NCI-H345 treated with DMSO at 0.1 percent for 48 hours (cell line): ENCODE data around the gene SLC66A2.

Experiments used
- DNase-seq: peaks from one replicate; lab custom pipeline; 2025; ENCODE audit not compliant: unreplicated experiment; lab: John Stamatoyannopoulos, UW

The SLC66A2 gene

GRCh38 chr18:79938196-79938595 lies 13.3 kb downstream of the SLC66A2 start:
- no peak for DNase-seq

DNA sequence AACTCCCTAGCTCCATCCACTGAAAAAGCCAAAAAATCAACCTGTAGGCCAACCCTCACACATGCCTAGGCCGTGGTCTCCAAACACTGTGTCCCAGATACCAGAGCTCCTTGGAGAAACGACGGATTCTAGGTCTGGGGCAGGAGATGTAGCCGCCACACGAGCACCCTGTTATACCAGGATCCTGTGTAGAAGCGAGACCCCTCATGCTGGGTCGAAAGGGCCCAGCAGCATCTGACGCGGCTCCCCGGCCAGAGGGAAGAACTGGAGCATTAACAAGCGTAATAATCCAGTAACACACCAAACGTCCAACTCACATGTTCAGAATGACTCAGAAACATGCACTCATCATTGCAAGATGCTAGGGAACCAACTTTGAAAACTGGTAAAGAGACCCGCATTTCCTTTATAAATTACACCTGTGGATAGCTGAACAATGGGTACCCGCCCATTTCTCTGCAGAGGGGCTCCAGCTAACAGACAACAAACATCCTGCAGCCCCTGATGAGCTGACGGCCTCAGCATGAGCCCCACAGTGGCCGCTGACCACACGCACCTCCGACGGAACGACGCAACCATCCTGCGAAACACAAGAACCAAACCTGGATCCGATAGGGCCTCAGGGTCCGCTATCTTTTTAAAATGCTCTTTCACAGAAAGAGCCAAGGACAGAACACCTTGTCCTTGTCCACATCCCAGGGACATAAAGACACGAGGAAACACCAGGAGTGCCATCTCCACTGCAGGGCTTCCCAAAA lies 14.2 kb downstream of the SLC66A2 start:
- DNase-seq, result no peak

- no peak for DNase-seq
Measured at GRCh38 chr18:79936641-79937040, 14.8 kb downstream of the SLC66A2 start.

DNA sequence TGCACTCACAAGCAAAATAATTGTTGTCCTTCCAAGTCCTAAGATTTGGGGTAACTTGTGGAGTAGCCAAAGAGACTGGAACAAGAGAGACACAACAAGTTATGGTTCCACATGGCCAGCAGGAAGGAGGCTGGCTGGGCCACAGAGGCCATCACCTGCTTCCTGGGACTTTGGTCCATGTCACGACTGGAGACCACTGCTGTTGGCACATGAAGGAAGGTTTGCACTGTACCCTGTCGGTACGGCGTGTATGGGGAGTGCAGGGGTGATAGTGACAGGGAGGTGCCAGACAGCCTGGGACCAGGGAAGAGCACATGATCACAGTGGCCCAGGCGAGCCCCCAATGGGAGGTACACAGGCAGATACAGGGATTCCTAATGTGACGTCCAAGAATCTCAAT lies 15.5 kb downstream of the SLC66A2 start:
- no peak for DNase-seq

- no peak for DNase-seq
Measured at GRCh38 chr18:79935499-79935898, 16.0 kb downstream of the SLC66A2 start.

- DNase-seq, result no peak
Measured at GRCh38 chr18:79935098-79935480, 16.4 kb downstream of the SLC66A2 start.

DNA sequence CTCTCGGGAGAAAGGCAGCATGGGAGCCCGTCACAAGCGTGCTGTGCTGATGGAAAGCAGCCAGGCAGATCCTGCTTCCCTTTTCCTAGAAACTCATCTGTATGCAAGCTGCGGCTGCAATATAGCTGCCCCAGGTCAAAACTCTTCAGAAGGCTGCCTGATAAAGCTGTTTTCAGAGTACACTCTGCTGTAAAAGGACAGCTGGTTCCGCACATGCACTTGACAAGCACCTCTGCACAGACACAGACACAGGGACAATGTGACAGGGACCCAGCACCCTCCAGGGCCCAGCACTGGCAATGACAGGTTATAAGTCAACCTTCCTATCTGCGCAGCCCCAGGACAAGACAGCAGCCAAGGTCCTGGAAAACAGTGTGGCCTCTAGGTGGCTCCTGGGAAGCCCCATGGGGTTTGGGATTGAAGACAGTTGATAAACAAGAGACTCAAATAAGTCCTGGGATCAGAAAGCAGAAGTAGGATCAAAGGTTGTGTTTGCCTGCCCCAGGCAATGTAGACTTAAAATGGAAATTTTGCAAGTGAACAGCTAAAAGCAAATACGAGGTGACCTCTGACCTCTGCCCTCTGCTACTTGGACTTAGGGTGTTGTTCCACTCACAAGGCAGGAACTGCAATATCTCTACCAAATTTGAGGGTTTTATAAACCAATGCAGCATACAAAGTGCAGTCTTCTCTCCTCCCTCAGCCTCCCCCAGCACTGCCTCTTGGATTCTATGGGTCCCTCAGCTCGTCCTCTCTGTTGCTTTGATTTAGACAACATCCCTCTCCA lies 16.9 kb downstream of the SLC66A2 start:
- DNase-seq, result no peak

DNA sequence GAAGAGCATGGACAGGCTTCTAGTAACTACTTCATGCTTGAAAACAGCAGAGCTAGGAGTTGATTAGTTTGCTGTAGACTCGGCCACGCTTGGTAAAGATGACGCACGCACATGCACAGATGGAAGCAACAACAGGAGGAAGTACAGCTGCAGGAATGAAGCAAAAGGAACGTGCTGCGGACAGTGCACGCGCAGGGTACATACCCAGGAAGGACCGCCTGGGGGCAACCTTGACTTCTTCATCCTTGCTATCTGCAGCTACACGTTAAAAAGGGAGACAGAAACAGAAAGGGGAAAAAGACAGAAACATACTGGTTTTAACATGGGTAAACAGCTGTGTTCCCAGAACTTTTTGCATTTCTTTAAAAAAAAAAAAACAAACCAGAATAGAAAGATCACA lies 17.7 kb downstream of the SLC66A2 start:
- DNase-seq, result no peak

DNA sequence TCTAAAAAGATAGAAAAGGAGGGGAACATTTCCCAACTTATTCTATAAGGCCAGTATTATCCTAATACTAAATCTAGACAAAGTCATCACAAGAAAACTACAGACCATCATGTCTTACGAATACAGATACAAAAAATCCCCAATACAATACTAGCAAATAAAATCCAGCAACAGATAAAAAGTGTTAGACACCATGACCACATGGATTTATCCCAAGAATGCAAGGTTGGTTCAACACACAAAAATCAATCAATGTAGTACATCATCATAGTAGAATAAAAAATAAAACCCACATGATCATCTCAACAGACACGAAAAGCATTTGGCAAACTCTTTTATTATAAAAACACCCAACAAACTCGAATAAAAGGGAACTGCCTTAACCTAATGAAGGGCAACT lies 18.5 kb downstream of the SLC66A2 start:
- DNase-seq, result no peak

DNA sequence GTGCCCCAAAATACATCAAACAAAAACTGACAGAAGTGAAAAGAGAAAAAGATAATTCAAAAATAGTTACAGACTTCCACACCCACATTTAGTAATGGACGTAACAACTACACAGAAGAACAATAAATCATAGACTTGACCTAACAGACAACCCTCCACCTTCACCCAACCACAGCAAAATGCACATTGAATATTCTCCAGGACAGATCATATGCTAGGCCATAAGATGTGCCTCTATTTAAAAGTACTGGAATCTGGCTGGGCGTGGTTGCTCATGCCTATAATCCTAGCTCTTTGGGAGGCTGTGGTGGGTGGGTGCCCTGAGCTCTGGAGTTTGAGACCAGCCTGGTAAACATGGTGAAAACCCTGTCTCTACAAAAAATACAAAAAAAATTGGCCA lies 20.0 kb downstream of the SLC66A2 start:
- DNase-seq, result no peak

DNA sequence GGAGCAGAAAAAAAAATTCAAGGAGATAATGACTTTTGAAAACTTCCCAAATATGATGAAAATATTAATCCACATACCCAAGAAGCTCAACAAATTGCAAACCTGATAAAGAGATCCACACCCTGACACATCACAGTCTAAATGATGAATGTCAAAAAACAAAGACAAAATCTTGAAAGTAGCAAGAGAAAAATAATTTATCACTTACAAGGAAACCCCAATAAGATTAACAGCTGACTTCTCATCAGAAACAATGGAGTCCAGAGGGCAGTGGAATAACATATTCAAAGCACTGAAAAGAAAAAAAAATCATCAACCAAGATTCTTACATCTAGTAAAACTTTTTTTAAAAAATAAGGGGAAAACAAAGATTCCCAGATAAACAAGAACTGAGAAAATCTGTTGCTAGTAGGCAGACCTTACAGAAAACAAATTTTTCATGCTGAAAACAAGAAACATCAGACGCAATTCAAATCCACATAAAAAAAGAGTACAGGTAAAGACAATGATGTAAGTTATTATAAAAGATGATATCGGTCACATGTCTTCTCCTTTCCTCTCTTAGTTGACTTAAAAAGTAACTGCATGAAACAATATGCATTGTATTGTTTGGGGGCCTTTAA lies 21.3 kb downstream of the SLC66A2 start:
- no peak for DNase-seq

DNA sequence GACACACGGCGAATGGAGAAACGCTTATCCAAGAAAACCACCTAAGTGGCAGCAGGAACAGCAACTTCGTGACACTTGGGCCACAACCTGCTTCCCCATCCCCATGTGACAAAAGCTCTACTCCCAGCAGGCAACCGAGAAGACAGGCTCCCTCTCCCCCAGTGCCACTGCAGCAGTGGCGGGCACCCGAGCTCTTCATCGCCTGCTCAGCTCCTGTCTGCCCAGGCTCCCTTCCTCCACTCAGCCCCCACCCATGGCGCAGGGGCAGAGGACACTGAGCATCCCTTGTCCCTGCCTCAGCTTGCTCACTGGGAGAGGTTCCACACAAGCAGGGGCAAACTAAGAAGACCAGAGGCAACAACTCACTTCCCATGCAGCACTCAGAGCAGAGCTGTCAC lies 22.9 kb downstream of the SLC66A2 start:
- DNase-seq, result no peak

DNA sequence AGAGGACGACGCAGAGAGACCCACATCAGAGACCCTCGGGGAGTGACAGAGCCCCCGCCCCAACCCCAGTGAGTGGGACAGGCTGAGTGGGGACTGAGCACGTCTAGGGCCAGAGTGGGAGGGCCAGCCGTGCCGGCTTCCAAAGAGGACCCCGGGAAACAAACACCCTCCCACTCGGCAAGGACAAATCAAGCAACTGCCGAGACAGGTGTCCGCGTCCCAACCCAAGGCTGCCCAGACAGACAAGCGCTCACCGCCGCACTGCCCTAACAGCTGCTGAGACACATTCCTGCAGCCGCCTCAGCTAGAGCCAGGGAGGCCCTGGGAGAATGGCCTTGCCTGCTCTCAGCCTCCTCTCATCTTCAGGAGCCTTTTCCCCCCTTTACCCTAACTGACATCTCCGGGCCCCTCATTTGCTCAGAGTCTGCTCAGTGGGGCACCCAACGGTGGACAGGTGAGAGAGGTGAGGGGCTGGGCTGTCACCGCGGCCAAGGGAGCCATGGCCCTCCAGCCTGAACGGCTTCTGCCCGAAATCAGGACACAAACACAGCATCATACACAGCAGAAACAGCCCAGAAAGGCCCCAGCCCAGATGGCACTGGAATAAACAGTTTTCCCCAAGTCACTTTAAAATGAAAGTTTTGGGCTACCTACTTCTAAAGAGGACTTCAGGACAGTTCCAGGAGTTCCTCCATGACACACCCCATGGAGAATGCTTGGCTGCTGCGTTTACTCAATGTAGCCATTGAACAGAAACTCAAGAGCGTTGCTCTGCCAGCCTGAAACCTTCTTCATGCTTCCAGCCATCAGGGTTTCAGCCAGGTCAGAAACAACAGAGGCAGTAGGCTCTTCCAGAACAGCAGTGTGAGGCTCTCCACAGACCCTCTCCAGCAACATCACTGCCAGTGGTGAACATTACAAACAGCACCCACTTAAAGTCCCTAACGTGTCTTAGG lies 23.6 kb downstream of the SLC66A2 start:
- DNase-seq, result no peak

GRCh38 chr18:79926715-79927606 lies 24.5 kb downstream of the SLC66A2 start:
- no peak for DNase-seq

- DNase-seq, result no peak
Measured at GRCh38 chr18:79926306-79926705, 25.1 kb downstream of the SLC66A2 start.

GRCh38 chr18:79924814-79925731 lies 26.4 kb downstream of the SLC66A2 start:
- DNase-seq, result peak; percentile 67

- DNase-seq, result no peak
Measured at GRCh38 chr18:79923896-79924585, 27.4 kb downstream of the SLC66A2 start.

DNA sequence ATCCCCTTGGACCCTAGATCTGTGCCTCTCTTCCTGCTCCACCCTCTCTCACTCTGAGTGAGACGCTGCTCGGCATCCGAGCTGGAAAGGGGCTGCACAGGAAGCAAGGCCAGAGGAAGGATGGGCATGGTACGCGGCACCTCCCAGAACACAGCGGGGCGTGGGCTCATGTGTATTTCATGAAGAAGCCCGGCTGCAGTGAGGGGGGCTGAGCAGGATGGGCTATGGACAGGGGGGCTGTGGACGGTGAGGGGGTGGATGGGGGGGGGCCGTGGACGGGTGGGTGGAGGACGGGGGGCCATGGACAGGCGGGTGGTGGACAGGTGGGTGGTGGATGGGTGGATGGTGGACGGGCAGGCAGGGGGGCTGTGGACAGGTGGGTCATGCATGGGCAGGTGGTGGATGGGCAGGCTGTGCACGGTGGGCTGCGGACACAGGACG lies 28.5 kb downstream of the SLC66A2 start:
- DNase-seq, result no peak
